GM11168 (cell line): Measurements from ENCODE around the gene FOXN3.

Experiments used
- in situ Hi-C: fragments of 300-500 bp; cut with MboI; formaldehyde crosslinking; loops from one replicate; pipeline ENCODE4 v1.12.0; 2022; ENCODE audit warnings: low sequenced_read_pairs; ENCODE audit not compliant: unreplicated experiment

Gene FOXN3

DNA sequence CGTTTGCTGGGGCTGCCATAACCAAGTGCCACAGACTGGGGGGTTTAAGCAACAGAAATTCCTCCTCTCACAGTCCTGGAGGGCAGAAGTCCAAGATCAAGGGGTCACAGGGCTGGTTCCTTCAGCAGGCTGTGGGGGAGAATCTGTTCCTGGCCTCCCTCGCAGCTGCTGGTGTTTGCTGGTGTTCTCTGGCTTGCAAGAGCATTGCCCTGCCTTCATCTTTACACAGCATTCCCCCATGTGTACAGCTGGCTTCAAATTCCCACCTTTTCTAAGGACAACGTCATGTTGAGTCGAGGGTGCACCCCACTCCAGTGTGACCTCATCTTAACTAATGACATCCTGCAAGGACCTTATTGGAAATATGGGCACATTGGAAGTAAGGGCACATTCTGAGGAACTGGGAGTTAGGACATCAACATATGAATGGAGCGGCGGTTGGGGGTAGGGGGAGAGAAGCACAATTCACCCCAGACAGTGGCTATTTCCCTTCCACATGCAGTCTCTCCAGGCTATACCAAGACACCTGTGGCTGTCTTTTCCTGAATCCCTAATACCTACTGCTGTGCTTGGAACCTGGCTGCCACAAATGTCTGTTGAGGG is 123.6 kb downstream of the FOXN3 start:
- in situ Hi-C loops = no loop called here

DNA sequence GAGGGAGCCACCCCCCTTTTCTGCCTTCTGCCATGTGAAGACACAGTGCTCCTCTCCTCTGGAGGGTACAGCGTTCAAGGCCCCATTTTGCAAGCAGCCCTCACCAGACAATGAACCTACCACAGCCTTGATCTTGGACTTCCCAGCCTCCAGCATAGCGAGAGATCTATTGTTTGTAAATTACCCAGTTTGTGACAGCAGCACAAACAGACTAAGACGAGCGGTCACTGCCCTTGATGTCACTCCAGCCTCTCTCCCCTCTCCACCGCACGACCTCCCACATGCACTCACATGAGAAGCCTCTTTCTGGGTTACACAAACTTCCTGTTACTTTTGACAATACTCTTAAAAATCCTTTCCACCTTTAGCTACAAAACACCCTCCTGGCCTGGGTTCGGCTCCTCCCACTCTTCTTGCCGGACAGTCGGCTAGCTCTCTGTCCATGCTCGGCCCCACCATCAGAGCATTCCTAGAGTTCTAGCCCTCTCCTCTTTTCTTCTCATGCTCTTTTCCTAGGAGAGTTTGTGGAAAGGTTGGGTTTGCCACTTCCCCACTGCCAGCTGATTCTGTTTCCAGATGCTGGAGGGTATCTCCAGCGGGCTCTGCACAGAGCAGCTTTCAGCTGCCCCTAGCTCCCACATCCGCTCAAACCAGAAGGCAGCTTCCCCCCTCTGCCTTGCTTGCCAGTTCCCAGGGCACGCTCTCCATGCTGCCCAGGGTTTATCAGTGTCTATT is 124.3 kb downstream of the FOXN3 start:
- in situ Hi-C loops = no loop called here

DNA sequence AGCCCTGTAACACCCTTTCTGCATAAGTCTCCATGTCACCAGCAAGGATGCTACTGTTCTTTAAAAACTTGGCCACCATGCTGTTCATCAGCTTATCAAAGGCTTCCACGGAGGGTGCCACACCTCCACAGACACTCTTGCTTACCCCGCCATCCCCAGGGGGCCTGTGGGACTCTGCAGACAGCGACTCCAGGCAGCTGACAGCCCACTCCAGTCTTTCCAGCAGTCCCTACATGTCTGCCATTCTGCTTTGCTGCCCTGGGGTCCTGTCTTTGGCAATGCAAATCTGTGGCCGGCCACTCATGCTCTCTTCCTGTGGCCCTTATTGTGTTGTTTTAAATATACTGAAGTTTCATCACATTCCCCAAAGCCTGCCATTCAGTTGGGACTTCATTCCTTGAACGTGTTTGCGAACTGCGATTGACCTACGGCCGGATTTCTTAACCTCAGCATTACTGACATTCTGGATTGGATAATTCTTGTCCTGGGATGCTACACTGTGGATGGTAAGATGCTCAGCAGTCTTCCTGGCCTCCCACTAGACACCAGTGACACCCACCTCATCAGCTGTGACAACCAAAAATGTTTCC is 125.6 kb downstream of the FOXN3 start:
- in situ Hi-C loops = no loop called here

DNA sequence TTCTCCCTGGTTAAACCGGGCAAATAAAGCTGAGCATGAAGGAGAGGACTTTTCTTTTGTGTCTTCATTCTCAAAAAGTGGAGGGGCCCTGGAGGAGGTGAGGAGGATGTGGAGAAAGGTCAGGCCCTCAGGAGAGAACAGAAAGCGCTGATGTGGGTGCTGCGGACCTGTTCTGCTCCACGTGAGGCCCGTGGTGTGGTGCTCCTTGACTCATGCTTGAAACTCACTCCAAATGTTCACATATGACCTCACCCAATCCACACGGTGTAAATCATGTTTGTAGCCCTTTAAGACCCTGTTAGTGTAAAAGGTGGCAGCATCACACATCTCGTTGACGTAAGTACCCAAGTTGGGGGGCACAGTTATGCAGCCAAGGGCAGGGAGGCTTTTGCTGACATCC is 126.2 kb downstream of the FOXN3 start:
- in situ Hi-C loops = no loop called here

DNA sequence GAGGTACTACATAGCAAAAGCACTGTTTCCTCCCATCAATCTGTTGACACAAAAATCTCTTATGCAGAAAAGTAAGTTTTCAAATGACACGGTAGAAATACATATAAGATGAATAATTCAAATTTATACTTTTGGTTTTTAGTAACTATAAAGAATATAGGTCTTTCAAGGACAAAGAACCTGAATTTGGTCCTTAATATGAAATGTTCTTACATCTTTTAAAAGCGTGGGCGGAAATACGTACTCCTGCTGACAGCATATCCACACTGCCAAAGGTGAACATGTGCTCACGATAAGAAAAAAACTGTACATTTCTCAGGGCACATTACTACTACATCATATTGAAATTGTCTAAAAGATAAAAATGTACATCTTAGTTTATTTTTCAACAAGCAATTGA is 127.6 kb downstream of the FOXN3 start:
- in situ Hi-C loops = no loop called here

DNA sequence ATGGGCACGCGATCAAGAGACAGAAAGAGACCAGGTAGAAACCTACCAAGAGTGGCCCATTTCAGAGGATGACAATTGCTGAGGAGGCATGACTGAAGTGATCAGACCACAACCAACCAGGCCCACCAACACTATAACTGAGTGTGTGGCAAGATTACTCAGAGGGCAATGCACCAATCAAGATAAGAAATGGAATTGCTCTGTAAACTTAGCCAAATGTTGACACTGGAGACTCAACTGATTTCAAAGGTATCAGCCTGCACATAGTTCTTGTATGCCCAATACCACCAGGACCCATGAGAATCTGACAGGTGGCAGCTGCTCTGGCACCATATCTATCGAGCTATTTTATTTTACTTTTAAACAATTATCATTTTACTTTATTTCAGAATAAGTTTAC is 128.9 kb downstream of the FOXN3 start:
- in situ Hi-C loops = no loop called here

DNA sequence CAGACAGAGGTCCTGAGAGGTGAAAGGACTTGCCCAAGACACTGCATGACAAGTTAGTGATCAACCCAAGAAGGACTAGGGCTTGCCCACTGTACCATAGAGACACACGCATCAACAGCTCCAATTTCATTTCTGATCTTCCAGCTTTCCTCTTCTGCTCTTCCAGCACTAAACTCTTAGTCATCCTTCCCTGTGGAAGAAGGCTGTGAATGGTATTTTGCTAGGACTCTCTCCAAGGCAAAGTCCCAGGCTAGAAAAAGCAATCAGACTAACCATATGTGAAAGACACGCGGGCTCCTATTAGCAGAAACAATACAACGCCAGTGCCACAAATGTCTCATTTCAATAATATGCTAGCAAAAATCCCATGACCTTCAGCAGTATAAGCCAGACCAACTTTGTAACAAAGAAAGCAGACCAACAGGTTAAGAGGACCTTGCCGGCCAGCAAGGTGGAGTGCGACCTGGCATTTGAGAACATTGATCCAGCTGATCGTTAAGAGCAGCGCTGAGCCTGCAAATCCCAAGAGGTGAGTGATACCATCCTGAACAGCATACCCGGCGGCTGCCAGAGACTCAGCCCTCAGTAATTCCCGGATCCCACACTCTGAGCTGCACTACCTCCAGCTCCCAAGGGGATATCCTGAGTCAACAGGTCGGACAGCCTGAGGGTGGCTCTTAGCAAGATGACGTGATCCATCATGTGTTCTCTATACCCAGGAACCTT is 132.5 kb downstream of the FOXN3 start:
- in situ Hi-C loops = no loop called here

DNA sequence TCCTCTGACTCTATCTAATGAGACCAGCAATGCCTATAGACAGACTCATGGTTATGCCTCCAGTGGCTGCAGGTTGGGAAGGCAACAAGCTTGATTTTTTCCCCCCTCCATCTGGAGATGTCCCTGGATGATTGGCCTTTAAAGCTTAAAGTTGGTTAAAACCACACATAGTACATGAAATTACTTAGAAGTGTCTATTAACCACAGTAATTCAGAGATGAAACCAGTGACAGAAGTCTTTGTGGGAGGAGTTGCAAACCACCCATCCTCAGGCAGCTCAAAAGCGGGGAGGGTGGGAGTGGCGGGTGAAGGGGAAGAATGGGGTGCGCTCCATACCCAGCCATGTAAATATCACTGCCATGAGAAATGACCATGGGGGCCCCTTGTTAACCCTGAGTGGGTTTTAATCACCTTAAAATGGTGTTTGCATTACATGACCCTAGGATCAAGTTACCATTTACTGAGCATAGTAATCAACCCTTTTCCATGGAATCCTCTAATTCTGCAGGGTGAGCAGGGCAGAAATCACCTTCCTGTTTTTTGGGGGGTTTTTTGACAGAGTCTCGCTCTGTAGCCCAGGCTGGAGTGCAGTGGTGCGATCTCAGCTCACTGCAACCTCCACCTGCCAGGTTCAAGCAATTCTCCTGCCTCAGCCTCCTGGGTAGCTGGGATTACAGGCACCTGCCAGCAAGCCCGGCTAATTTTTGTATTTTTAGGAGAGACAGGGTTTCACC is 133.5 kb downstream of the FOXN3 start:
- in situ Hi-C loops = no loop called here

GRCh38 chr14:89282191-89282590 is 134.8 kb downstream of the FOXN3 start:
- in situ Hi-C loops = no loop called here

GRCh38 chr14:89280600-89280999 is 136.4 kb downstream of the FOXN3 start:
- in situ Hi-C loops = no loop called here

DNA sequence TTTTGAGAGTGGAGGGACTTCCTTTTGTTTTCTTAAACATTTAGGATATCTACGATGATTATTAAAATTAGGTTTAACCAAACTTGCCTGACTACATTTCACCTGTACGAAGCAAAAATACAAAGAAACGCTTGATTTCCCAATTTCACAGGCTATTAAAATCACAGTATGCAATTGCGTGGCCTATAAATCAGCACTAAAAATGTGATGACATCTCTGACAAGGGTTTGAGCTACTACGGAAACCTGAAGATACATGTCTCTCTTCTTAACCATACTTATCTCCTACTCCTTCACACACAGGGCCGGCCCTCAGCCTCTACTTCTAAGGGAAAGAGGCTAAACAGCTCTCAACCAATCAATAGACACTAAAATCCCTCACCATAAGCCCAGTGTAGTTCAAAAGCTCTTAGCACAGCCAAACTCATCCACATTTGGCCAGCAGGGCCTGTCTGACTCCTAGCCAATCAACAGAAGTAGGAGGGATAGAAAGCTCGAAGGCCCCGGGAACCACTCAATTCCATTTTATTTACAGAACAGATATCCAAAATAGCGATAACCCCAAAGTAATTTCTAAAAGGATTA is 137.3 kb downstream of the FOXN3 start:
- in situ Hi-C loops = no loop called here

DNA sequence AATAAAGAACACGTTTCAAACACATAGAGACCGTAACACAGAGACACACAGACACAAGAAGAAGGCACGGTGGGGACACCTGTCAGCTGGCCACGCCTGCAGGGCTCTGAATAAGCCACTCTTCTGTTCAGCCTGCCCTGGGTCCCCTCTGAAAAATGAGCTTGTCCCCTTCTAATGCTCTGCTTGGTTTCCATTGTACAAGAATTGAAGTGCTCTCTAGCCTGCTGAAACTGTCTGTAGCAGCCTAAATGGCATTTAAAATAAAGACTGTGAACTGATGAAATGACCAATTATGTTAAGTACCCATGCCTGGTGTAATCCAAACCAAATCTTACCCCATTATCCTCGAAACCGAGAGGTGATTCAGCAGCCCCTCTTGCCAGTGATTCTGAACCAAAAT is 139.8 kb downstream of the FOXN3 start:
- in situ Hi-C loops = no loop called here

DNA sequence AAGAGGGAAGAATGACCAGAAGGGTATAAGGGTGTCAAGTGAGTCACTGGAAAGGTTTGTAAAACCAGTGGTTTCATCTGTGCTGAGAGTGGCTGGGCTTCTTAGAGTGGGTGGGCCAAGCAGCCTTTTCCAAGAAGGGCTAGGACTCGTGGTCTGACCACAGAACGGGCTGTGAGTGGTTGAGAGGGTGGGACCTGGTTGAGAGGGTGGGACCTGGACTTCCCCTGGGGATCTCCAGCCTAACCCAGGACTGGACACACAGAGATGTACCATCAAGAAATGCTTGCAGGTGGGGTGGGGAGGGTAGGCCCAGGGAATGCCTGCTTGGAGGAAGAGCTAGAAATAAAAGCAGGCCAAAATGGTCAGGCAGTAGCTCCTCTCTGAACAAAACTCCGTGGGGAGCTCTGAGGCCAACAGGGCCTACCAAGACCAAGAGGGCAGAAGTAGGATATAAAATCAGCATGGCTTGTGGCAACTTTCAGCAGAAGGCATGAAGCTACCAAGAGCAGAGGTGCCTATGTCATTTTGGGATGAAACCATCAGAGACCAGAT is 140.5 kb downstream of the FOXN3 start:
- in situ Hi-C loops = no loop called here

DNA sequence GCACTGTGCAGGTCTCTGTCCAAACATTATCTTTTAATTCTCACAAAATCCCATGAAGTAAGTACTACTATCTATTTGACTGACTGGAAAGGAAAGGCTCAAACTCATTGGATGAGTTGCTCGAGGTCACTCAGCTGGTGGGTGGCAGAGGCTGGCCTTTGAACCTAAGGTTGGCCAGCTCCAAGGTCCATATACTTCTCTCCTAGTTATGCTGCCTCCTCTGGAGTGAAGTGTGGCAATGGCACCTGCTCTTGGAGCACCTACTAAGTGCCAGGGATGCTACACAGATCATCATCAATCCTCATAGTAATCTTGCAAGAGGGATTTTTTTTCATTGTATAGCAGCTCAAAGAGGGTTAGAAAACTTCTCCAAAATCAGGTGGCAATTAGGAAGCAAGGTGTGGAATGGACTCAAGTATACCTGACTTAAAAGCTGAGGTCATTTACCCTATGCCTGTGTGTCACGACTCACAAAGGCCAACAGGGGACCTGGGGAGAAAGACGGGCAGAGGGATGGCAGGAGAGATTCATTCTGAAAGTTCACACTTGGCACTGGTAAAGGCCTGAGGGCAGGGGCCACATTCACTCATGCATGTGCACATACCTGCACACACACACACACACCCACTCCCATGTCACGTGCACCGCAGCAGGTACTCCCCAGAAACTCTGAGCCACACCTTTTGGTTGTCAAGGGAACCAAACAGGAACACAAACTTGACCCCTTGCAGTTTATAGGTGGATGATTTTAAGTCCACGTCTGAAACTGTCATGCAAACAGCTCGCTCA is 146.4 kb downstream of the FOXN3 start:
- in situ Hi-C loops = no loop called here

DNA sequence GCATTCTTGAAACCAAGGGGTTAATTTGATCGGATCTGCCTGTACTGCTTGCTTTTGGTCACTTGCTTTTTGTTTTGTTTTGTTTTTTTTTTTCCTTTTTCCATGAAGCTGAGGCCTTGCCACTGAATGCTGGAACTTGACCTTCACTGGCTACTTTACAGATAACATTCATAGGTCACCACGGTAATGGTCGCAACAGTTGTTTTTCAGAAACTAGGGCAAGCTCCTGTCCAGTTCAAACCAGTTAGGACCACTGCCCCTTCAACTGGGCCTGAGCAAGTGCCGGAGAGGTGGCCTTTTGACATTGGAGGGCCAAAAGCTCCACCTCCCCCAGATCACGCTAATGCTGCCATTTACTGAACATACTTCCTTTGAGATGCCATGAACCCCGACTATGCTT is 147.6 kb downstream of the FOXN3 start:
- in situ Hi-C loops = no loop called here

DNA sequence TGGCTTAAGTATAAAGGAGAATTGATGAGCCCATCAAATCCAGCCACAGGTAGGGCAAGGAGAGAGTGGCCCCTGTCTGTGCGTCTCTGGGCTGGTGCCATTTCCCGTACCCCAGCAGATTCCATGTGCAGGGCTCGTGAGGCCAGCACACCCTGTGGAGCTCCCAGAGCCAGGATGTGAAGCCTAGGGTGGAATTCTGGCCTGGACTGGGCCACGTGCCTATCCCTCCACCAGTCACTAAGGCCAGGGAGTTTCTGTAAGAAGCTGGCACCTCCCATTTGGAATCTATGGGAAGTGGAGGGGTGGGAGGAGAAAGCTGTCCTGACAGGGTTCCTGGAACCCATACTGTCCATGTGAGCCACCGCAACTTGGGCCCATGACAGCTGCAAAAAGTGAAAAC is 148.5 kb downstream of the FOXN3 start:
- in situ Hi-C loops = no loop called here

GRCh38 chr14:89267656-89268055 is 149.4 kb downstream of the FOXN3 start:
- in situ Hi-C loops = no loop called here

GRCh38 chr14:89267163-89267562 is 149.9 kb downstream of the FOXN3 start:
- in situ Hi-C loops = no loop called here

GRCh38 chr14:89266754-89267153 is 150.3 kb downstream of the FOXN3 start:
- in situ Hi-C loops = no loop called here
